Body of pancreas (tissue), 4 donors: ENCODE data around the gene SLC12A2.

Experiments
- CTCF ChIP-seq, 7 experiments: fragments of 450-650 bp in 4 of 7; fragments of 200-600 bp in 3 of 7; sonication (generic) in 3 of 7; IDR thresholded peaks; one replicate each; pipeline ENCODE4 v1.5.1; 2016 to 2019; ENCODE audit warnings: antibody characterized with exemption in 7 of 7
- POLR2A ChIP-seq, 3 donors: fragments of 450-650 bp; IDR thresholded peaks; one replicate each; pipeline ENCODE4 v1.6.1; 2016; ENCODE audit warnings: antibody characterized with exemption in 3 of 3, mild to moderate bottlenecking in 2 of 3

- TF ChIP-seq CTCF (IDR thresholded peaks at IDR 0.05) (no peak), POLR2A (IDR thresholded peaks at IDR 0.05) (no peak)
Measured at GRCh38 chr5:128192368-128192767, 108.8 kb downstream of the SLC12A2 start.
